GM12865 (cell line): ENCODE results near the gene ST6GAL2.

ENCODE experiments used
- DNase-seq: peaks from one replicate; pipeline ENCODE4 v3.0.0; 2010; ENCODE audit warnings: low read depth
- H3K4me3 ChIP-seq: 2 replicates; pipeline ENCODE4 v1.5.1; 2011; ENCODE audit warnings: mild to moderate bottlenecking, low read depth, low read length, control low read depth
- TF ChIP-seq, protein P1 (sequence below): IDR thresholded peaks from 2 replicates; pipeline ENCODE4 v1.5.1; 2011; ENCODE audit warnings: low read length, control low read depth, low read depth, inconsistent platforms; ENCODE audit not compliant: insufficient read depth; ENCODE audit errors: missing control alignments

ST6GAL2 gene

DNA sequence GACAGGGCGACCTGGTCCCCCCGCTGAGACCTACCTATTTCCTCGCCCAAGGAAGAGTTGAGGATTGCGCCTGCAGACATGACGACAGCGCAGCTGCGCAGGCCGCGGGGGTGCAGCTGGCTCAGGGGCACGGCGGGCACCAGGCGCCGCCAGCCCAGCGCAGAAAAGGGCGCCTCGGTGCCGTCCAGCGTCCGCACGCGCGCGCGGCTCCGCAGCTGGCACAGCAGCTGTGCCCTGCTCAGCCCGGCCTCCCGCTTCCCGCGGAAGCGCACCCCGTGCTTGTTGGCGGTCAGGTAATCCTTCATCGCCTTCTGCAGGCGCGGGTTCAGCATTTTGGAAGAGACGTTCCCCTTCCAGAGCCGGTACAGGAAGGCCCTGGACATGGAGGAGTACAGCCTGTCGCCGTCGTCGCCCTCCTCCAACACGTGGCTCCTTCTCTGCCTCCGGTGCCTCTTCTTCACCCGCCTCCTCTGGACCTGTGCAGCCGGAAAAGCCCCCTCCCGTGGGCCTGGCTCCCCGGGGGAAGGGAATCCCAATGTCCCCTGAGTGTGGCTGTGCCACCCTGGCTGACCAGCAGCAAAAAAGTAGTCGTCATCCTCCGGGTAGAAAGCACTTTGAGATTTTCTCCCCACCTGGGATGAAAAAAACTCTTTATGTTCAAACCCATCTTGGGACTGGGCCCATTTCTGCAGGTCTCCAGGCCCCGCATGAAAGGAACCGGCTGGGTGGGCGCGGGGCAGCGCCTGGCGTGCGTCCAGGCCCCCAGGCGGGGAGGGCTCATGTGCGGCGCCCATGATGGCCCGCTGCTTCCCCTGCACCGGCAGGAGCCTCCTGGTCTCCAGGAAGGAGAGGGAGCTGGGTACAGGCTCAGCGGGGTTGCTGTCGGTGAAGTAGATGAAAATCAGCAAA lies 42.7 kb downstream of the ST6GAL2 start:
- no peak overlapping the region for H3K4me3 ChIP-seq
- TF ChIP-seq, protein P1, sequence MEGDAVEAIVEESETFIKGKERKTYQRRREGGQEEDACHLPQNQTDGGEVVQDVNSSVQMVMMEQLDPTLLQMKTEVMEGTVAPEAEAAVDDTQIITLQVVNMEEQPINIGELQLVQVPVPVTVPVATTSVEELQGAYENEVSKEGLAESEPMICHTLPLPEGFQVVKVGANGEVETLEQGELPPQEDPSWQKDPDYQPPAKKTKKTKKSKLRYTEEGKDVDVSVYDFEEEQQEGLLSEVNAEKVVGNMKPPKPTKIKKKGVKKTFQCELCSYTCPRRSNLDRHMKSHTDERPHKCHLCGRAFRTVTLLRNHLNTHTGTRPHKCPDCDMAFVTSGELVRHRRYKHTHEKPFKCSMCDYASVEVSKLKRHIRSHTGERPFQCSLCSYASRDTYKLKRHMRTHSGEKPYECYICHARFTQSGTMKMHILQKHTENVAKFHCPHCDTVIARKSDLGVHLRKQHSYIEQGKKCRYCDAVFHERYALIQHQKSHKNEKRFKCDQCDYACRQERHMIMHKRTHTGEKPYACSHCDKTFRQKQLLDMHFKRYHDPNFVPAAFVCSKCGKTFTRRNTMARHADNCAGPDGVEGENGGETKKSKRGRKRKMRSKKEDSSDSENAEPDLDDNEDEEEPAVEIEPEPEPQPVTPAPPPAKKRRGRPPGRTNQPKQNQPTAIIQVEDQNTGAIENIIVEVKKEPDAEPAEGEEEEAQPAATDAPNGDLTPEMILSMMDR = no peak
- DNase-seq = no peak

DNA sequence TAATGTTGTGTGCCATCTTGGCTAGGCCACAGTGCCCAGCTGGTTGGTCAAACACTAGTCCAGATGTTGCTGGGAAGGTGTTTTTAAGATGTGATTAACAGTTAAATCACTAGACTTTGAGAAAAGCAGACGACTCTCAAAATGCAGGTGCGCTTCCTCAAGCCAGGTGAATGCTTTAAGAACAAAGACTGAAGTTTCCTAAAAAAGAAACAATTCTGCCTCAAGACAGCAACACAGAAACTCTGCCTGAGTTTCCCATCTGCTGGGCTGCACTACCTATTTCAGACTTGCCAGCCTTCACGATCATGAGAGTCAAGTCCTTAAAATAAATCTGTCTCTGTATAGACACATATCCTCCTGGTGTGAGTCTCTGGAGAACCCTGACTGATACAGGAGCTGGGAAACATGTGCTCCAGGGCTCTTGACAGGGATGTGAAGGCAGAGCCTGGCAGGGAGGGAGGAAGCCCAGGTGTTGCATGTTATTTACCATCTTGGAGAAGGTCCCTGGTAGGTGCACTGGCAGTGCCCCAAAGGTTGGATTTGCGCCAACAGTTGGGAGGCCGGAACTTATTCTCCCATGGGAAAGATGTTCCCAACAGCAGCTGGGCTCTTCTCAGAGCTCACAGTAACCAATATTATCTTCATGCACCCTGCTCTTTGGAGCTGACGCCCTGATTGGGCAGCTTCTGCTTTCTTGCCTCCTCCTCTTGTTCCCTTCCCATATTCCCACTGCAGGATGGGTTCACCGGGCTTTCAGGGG lies 43.9 kb downstream of the ST6GAL2 start:
- TF ChIP-seq, protein P1 = no peak
- no peak for DNase-seq

DNA sequence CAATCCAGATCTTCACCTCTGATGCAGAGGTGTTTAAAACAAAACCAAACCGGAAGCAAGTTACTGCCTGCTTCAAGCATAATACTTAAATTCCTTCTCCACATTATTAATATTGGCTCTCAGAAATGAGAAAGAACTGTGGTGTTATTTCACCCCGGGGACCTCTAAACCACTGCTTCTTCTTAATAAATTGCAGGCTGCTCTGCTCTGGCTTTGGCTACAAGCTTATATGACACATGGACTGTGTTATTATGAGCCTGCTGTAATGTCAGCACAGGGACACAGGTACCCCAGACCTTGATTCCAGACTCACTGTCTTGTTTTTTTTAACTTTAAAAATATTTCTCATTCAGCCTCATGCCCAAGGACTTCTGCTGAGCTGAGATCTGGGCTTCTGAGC lies 45.1 kb downstream of the ST6GAL2 start:
- TF ChIP-seq, protein P1 = no peak
- DNase-seq = no peak
- H3K4me3 ChIP-seq = no peak overlapping the region

More for the DNA sequence above, 43.9 kb downstream of the ST6GAL2 start:
- no peak overlapping the region for H3K4me3 ChIP-seq

DNA sequence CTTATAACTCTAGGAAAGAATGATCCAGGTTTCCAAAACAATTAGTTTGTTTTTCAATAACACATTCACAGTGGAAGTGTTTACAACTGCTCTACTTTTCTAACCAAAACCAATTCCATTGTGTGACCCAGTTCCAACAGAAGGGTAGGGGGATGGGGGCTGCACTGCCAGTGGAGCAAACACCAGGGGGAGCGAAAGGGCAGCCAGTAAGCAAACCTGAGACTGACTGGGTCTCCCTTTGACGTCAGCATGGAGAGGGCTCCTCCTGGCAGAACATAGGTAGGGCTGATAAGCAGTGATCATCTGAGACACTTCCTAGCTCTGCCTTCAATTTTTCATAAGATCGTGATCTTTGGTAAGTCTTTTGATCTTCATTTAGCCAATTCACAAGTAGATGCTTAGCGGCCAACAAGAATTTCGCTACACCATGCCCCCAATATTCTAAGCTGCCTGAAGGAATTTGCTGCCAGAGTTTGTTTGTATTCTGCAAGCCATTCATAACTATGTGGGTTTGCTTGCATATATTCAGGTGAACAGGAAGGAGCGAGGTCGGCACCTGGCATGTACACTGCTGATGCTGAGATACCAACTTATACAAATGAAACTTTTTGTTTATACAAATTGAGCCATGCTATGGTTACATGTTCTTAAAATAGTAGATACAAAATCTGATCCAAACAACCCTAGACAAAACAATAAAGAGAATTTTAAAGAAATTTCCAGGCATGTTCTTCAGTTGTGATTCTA lies 45.9 kb downstream of the ST6GAL2 start:
- H3K4me3 ChIP-seq = no peak overlapping the region
- TF ChIP-seq, protein P1 = no peak
- no peak for DNase-seq

DNA sequence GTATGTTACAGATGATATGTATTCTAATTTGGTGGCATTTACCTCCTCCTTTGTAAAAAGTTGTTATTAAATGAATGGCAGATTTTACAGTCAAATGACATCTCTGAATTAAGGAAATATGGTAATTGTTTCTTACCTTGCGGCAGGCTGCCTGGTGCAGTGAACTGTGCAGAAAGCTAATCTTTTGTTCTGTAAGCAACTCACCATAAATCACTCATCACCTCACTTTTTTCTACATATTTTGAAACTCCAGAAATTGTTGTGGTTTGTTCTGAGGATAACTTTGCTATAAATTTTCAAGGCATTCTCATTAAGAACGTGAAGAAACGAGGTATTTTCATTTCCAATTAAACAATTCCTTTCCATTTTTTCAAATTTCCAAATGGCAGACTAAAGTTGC lies 52.7 kb downstream of the ST6GAL2 start:
- no peak for DNase-seq
- H3K4me3 ChIP-seq = no peak overlapping the region
- TF ChIP-seq, protein P1 = no peak

DNA sequence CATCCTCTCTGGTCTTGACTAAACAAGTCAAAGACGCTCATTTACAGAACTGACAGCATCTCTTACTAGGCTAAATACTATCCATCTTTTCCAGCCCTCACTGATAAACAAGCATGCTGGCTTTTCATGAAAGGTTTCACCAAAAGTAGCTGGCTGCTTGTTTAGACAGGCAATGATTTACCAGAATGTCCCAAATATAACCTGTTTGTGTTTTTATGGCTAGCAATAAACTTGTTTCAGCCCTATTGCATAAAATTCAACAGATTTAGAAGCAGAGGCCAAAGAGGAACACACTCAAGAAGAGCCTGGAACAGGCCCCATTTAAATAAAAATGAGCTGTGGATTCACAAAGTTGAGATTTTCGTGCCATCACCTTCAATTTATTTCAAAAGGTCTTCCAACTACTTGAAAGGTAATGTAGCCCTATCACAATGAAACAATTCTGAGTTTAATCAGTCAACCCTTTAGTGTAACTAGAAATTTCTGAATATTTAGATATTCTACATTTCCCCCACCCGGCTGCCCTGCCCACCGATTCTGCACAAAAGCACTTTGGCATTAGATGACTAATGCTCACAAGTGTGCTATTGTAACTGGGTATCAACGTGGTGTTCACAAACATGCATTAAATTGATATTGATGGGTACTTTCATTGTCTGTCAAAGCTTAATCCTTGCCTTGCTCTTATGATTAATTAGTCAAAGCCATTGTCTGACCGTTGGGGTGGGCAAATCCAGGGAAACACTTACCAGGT lies 54.0 kb downstream of the ST6GAL2 start:
- TF ChIP-seq, protein P1 = no peak
- H3K4me3 ChIP-seq = no peak overlapping the region
- DNase-seq = no peak
